Prostate gland (tissue), 2 donors: ENCODE results near the gene PDPN. TPM values are rescaled to one million over a fixed set of nuclear protein-coding genes. Genes with fewer than 3 reads are reported as not detected.

Experiments
- DNase-seq: peaks from one replicate; pipeline ENCODE4 v3.0.0-alpha.2; 2019; ENCODE audit warnings: low spot score
- H3K27ac ChIP-seq, 2 donors: fragments of 200-600 bp; sonication (generic); 2 replicates each; pipeline ENCODE4 v1.5.1; 2017 to 2019
- H3K27me3 ChIP-seq: fragments of 200-600 bp; sonication (generic); replicated peaks from 2 replicates; pipeline ENCODE4 v1.5.1; 2019; ENCODE audit not compliant: insufficient read depth
- H3K36me3 ChIP-seq, 2 donors: fragments of 200-600 bp; sonication (generic); 1 replicate in 1 of 2; 2 replicates in 1 of 2; pipeline versions ENCODE4 v1.5.1 to v1.8.1; 2017 to 2019
- H3K4me1 ChIP-seq: fragments of 200-600 bp; sonication (generic); replicated peaks from 2 replicates; pipeline ENCODE4 v1.5.1; 2019
- H3K4me3 ChIP-seq, 2 donors: fragments of 200-600 bp; sonication (generic); 2 replicates each; pipeline ENCODE4 v1.5.1; 2017 to 2019
- H3K9me3 ChIP-seq: fragments of 200-600 bp; sonication (generic); 2 replicates; pipeline ENCODE4 v1.5.1; 2017
- POLR2A ChIP-seq: fragments of 450-650 bp; IDR thresholded peaks from one replicate; pipeline ENCODE4 v1.6.1; 2016; ENCODE audit warnings: antibody characterized with exemption, mild to moderate bottlenecking
- POLR2AphosphoS5 ChIP-seq: sonication (generic); formaldehyde crosslinking; IDR thresholded peaks from one replicate; pipeline ENCODE4 v1.6.1; 2017; ENCODE audit warnings: antibody characterized with exemption
- WGBS: methylation state at CpG from one replicate; pipeline ENCODE4 v1.1.5; 2018; 5-methylcytosine and 5-hydroxymethylcytosine counted together
- intact Hi-C: fragments of 100-400 bp; cut with DNase I; formaldehyde crosslinking; loops from one replicate; pipeline ENCODE4 v1.14.2; 2022
- total RNA-seq, 2 donors: library from RNA; depleted of rRNA; stranded (reverse); fragments of >200 nt; gene quantifications; one replicate each; pipeline ENCODE4 v1.1.0, GENCODE V29; 2016
- TF ChIP-seq, protein P1 (sequence below), 4 experiments: fragments of 200-600 bp in 2 of 4; fragments of 450-650 bp in 2 of 4; sonication (generic) in 2 of 4; IDR thresholded peaks; 1 replicate in 3 of 4; 2 replicates in 1 of 4; pipeline ENCODE4 v1.5.1; 2016 to 2019; ENCODE audit warnings: antibody characterized with exemption in 4 of 4, mild to moderate bottlenecking in 2 of 4, moderate library complexity in 2 of 4

Gene PDPN
- total RNA-seq, 2 donors from 2014 or later = 11.4 to 19.5 TPM

DNA sequence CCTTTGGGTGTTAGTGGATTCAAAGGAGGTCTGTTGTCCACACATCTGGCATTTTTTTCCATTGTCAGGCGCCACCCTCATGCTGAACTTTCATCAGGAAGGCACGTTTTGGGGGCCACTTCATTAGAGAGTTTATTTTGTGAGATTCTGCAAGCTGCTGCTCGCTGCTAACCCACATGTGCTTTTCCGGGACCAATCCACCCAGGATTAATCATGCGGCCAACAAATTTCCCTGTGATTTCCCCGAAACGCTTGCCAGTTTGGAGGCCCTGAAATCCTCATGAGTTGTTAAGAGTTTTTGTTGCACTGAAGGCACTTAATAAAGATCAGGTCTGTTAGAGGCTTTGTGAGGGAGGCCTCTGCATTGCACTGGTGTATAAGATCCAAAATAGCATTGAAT is 2.4 kb downstream of the PDPN start:
- H3K9me3 ChIP-seq = no peaks in the 10 kb centered on the region
- DNase-seq = no peak
- intact Hi-C loops = no loop called here
- TF ChIP-seq, protein P1, sequence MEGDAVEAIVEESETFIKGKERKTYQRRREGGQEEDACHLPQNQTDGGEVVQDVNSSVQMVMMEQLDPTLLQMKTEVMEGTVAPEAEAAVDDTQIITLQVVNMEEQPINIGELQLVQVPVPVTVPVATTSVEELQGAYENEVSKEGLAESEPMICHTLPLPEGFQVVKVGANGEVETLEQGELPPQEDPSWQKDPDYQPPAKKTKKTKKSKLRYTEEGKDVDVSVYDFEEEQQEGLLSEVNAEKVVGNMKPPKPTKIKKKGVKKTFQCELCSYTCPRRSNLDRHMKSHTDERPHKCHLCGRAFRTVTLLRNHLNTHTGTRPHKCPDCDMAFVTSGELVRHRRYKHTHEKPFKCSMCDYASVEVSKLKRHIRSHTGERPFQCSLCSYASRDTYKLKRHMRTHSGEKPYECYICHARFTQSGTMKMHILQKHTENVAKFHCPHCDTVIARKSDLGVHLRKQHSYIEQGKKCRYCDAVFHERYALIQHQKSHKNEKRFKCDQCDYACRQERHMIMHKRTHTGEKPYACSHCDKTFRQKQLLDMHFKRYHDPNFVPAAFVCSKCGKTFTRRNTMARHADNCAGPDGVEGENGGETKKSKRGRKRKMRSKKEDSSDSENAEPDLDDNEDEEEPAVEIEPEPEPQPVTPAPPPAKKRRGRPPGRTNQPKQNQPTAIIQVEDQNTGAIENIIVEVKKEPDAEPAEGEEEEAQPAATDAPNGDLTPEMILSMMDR (IDR thresholded peaks at IDR 0.05) = no peak
- TF ChIP-seq POLR2AphosphoS5 = no peak
- no peak for TF ChIP-seq POLR2A
- H3K27me3 ChIP-seq = peaks cover 13% of the 10 kb centered on the region
- peak overlapping the region in 1 of 2 donors; percentile 48 for H3K27ac ChIP-seq
- H3K4me1 ChIP-seq = no peaks in the 10 kb centered on the region
- no peaks in the 10 kb centered on the region for H3K36me3 ChIP-seq
- no peak overlapping the region for H3K4me3 ChIP-seq
- WGBS = 63% methylated on average over 7 of the region's 7 CpGs

DNA sequence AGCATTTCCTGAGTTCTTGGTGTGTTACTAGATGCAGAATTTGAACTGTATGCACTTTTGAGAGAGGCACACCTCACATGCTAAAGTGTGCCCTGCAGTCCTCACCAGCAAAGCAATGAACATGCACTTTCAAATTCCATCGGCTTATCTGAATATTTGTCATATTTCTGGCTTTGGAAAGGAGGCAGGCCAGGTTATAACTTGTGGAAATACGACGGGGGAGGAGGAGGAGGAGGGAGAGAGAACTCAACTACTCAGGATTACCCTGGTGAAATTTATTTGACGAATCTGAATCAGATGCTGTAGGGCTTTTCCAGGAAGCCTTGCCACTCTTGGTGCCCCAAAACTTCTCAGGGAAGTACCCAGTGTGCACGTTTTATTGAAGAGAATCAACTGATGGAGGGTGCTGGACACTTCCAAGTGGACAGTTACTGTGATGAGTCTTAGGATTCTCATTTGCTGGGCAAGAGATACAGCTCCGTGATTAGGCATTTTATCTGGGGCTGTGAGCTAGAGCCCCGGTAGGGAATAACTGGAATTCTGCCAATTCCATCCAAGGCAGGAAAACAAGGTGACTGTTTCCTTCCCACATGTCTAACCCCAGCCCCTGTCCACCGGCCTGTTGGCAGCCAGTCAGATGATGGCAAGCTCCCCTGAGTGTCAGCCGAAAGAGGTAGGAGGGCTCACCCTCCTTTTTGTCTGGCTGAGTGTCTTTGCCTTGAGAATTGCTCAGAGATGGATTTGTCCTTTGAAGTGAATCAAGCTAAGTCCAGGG is 3.8 kb downstream of the PDPN start:
- H3K4me1 ChIP-seq = no peaks in the 10 kb centered on the region
- H3K9me3 ChIP-seq = no peaks in the 10 kb centered on the region
- 36% methylated on average over 9 of the region's 9 CpGs for whole genome bisulfite sequencing
- H3K27ac ChIP-seq = peak overlapping the region; percentile 34 to 36
- intact Hi-C loops = no loop called here
- no peaks in the 10 kb centered on the region for H3K36me3 ChIP-seq
- H3K27me3 ChIP-seq = peaks cover 13% of the 10 kb centered on the region
- H3K4me3 ChIP-seq = no peak overlapping the region
- TF ChIP-seq, protein P1 (IDR thresholded peaks at IDR 0.05) = no peak
- peak; percentile 68 for TF ChIP-seq POLR2AphosphoS5
- DNase-seq = peak; percentile 22

DNA sequence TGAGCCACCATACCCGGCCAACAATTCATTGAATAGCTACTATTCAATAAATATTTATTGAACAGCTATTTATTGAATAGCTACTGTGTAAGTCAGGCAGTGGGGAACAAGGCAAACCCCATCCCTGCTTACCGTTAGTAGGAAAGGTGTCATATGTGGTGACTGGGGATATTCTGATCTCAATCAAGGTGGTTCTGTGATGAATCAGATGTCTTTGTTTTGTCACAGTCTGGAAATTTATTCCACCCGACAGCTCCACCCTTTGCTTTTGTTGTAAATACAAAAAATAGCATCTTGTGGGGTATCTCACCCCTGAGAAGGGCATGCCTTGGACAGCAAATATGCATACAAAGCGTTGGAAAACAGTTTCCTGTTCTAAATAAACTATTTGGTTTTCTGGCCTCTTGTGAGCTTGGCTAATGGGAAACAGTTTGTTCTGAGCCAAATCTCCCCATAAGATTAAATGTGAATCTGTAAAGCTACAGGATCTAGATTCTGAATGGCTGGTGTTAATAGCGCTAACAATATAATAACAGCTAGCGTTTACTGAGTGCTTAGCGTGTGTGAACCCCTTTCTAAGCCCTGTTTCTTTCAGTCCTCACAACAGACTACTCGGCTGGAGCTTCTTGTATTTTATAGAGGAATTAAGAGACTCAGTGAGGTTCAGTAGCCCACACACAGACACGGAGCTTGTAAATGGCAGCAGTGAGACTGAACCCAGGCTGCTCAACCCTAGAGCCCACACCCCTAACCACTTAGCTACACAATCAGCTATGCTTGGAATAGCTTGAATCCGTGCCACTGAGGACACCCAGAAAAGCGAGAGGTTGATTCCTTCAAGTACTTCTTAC is 5.5 kb downstream of the PDPN start:
- intact Hi-C loops = no loop called here
- Histone ChIP-seq H3K36me3 (no peaks in the 10 kb centered on the region), H3K27ac (no peak overlapping the region), H3K4me3 (no peak overlapping the region), H3K9me3 (no peaks in the 10 kb centered on the region), H3K27me3 (peaks cover 9% of the 10 kb centered on the region), H3K4me1 (no peaks in the 10 kb centered on the region)
- DNase-seq = no peak
- TF ChIP-seq POLR2A = no peak
- TF ChIP-seq POLR2AphosphoS5 = no peak
- TF ChIP-seq, protein P1 (IDR thresholded peaks at IDR 0.05) = no peak
- WGBS = 90% methylated on average over 11 of the region's 11 CpGs

DNA sequence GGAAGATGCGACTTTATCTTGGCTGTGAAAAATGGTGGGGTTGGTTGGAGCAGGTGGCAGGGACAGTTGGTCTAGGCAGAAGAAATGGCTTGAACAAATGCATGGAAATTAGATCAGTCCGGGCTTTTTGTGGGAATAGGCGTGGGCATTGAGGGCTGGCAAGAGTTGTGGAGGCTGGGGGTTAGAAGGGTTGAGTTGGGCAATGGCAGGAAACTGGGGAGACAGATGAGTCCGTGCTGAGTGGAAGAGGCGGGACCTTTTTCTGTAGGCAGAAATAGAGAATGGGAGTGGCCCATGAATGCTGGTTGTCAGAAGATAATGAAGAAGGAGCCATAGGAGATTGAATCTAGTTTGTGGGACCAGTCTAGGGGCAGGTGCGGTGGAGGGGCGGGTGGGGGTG is 6.9 kb downstream of the PDPN start:
- intact Hi-C loops = no loop called here
- Histone ChIP-seq H3K36me3 (no peaks in the 10 kb centered on the region), H3K4me1 (no peaks in the 10 kb centered on the region), H3K27me3 (no peaks in the 10 kb centered on the region), H3K27ac (no peak overlapping the region), H3K9me3 (no peaks in the 10 kb centered on the region), H3K4me3 (no peak overlapping the region)
- DNase-seq = no peak
- WGBS = 95% methylated on average over 7 of the region's 7 CpGs
- TF ChIP-seq POLR2AphosphoS5 (no peak), POLR2A (no peak)
- TF ChIP-seq, protein P1 (IDR thresholded peaks at IDR 0.05) = no peak
